CD4-positive, alpha-beta T cell treated with Interleukin-4 for 4 hours (primary cell): ENCODE data around the gene CEP131.

Source experiments
- DNase-seq: peaks from one replicate; pipeline ENCODE4 v3.0.0-alpha.2; 2020

Gene CEP131

GRCh38 chr17:81182596-81182995 lies 40.2 kb downstream of the CEP131 start:
- DNase-seq = no peak

- DNase-seq = no peak
These were observed 41.0 kb downstream of the CEP131 start for GRCh38 chr17:81181811-81182185.

DNA sequence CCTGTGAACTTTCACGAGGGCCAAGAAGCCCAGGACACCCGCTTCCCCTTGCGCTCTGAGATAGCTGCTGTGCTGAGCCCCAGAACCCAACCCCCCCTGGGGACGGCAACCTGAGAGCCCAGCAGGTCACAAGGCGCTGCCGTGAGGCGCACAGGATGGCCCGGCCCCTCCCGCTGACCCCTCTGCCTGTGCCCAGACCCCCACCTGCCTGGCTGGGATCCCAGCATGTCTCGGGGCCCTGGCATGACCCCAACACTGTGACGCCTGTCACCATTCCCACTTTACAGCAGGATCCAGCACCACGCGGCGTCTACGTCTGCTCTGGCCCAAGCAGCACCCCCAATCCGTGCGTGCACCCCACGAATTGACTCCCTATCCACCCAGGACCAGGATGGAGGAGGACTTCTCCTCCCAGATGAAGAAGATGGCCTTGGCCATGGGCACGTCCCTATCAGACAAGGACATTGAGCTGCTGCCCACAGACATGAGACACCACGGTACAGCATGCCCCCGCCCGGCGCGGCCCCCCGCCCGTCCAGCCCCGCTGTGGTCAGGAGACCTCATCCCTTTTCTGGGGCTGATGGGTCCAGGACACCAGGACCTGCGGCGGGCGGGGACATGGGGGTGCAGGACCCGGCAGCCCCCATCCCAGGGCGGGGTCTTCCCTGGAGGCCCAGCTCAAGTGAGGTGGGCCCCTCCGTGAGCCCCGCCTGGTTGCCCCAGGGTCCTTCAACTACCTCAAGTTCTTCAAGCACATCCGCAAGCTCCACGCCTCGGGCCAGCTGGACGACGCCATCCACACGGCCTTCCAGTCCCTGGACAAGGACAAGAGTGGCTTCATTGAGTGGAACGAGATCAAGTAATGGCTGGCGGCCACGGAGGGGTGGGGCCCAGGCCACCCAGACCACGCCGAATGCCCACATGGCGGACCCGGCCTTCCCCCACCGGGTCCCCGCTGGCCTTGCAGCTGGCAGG lies 41.6 kb downstream of the CEP131 start:
- no peak for DNase-seq

GRCh38 chr17:81179861-81180260 lies 42.9 kb downstream of the CEP131 start:
- no peak for DNase-seq

DNA sequence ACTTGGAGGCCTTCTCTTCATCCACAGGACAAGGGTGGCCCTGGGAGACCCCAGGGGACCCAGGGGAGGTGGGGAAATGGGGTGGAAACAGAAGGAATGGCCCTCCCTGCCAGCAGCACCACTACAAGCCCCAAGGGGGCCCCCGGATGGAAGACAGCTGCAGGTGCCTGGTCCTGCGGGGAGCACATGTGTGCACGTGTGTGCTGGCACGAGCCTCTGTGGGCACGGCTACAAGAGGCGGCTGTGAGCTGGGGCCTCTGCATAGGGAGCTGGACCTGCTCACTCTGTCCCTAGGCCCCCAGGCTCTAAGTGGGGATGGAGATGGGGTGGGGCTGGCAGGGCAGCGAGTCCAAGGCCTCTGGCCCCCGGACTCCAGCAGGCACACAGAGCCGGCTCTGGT lies 43.5 kb downstream of the CEP131 start:
- no peak for DNase-seq

DNA sequence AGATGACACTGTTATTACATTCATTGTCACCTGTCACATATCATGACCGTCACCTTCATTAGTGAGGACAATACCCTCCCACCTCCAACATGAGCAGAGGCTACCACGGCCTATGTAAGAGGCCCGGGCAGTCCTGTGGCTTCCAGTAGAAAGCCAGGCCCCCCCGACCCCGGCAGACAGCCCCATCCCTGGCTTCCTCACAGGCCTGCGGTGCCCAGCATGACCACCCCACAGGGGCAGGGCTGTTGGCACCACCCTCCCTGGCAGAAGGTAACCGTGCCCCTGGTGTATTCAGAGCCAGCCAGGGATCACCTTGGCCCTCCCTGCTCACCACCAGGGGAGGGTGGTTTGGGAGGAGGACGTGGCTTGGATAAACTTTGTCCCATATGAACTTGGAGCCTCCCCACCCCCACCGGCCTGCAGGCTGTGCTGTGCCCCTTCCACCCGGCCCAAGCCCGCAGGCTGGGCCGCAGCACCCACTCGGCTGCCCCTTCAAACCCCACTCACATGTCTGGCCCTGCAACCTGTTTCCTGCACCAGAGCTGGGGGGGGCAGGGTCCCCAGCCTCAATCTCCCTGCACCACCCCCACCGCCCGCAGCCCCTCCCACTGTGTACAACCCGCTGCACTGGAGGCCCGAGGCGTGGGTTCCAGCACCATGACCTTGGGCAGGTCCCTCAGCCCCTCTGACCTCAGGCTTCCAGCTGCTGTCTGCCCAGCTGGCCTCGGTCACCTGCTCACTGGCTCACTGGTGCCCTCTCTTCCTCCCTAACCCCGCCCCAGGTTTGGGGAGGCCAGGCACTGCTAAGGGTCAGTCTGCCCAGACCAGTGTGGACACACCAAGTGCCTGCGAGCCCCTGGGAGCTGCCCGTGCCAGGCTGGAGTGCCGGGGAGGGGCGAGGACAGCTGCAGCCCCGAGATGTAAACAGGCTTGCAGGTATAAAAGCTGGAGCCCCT lies 44.4 kb downstream of the CEP131 start:
- DNase-seq = no peak

GRCh38 chr17:81176666-81177065 lies 46.1 kb downstream of the CEP131 start:
- no peak for DNase-seq

DNA sequence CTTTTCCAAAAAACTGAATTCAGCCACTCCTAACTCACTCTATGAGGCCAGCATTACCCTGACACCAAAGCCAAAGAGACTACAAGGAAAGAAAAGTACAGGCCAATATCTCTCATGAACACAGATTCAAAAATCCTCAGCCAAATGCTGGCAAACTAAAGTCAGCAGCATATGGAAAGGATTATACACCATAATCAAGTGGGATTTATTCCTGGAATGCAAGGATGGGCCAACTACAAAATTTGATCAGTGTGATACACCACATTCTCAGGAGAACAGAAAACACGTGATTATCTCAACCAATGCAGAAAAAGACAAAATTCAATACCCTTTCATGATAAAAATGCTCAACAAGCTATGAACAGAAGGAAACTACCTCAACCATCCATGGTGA lies 49.0 kb downstream of the CEP131 start:
- DNase-seq = no peak

DNA sequence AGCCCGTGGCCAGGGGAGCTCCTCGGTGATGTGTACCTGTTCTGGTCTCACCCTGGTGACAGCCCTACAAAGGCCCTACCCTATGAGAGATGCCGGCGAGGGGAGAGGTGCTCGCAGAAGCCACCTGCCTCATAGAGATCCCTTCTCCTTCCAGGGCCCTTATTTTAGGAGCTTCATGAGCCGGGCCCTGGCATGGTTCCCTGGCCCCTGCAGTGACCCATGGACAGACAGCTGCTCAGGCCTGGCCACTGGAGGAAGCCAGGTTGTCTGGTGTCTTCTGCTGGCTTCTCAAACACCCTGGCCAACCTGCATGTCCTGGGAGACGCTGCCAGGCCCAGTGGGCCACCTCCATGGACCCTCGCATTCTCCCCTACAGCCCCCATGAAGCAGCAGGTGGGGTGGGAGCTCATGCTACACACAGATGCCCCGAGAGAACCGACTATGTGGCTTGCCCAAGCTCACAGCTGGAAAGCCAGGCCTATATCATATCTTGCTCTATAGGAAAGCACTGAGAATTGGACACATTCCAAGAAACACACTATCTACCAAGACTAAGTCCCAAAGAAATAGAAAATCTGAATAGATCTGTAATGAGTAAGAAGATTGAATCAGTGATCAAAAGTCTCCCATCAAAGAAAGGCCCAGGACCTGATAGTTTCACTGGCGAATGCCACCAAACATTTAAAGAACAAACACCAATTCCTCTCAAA lies 49.6 kb downstream of the CEP131 start:
- no peak for DNase-seq

GRCh38 chr17:81171941-81172340 lies 50.8 kb downstream of the CEP131 start:
- no peak for DNase-seq

DNA sequence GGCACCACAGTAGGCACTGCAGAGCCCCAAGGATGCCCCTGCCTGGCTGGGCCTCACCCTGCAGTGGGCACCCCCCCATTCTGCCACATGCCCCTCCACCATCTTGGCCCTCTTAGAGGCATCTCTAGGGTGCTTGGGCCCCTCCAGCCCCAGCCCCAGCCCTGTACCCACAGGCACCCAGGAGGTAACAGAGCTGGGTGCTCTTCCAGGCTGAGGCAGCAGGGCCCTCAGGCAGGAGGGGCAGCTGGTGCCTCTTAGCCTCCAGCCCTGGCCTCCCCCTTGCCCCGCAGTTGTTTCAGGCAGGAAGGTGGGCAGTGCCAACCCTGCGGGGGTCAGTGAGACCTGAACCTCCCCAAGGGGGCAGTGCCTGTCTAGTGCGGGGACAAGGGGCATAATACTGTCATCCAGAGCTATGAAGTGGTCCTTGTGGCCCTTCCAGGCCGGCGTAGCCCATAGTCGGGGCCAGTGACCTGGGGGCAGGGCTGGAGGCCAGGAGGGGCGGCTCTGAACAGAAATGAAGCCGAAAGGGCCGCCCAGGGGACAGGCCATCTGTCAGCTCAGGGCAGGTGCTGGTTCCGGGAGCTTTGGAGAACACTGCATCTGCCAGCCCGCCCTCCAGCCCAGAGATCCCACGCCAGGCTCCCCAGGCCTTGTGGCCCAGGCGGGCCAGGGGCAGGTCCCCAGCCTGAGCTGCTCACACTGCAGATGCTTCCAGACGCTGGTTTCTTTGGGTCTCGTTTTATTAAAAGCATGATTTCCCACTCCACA lies 51.9 kb downstream of the CEP131 start:
- no peak for DNase-seq

GRCh38 chr17:81169870-81170309 lies 52.9 kb downstream of the CEP131 start:
- DNase-seq = no peak

DNA sequence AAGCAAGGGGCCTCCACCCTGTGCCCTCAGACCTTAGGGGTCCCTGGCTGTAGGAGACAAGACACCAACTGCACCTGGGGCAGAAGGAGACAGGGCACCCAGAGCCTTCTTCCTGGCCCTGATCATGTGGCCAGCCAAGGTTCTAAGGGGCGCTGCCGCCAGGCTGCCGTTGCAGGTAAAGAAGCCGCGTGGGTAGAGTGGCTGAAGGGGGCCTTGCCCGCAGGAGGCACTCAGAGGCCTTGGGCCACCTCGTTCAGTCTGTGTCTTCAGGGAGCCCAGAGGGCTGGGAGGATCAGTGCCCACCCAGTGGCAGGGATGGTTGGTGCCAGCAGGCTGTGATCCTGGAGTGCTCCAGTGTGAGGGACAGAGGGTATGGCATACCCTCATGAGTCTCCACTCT lies 55.1 kb downstream of the CEP131 start:
- no peak for DNase-seq

- DNase-seq = no peak
These were observed 55.6 kb downstream of the CEP131 start for GRCh38 chr17:81167194-81167524.

GRCh38 chr17:81166033-81166492 lies 56.7 kb downstream of the CEP131 start, which contains the start of gene AATK:
TSS of gene AATK (minus strand) at chr17:81166221. CDS start at chr17:81165992, 229 bp downstream.
- no peak for DNase-seq

GRCh38 chr17:81165246-81166032 lies 57.3 kb downstream of the CEP131 start, which contains the start of gene PVALEF:
TSS of gene PVALEF (plus strand) at chr17:81165507. CDS start at chr17:81181227, 15,720 bp downstream.
- no peak for DNase-seq

- no peak for DNase-seq
These were observed 58.2 kb downstream of the CEP131 start for GRCh38 chr17:81164371-81165245.

DNA sequence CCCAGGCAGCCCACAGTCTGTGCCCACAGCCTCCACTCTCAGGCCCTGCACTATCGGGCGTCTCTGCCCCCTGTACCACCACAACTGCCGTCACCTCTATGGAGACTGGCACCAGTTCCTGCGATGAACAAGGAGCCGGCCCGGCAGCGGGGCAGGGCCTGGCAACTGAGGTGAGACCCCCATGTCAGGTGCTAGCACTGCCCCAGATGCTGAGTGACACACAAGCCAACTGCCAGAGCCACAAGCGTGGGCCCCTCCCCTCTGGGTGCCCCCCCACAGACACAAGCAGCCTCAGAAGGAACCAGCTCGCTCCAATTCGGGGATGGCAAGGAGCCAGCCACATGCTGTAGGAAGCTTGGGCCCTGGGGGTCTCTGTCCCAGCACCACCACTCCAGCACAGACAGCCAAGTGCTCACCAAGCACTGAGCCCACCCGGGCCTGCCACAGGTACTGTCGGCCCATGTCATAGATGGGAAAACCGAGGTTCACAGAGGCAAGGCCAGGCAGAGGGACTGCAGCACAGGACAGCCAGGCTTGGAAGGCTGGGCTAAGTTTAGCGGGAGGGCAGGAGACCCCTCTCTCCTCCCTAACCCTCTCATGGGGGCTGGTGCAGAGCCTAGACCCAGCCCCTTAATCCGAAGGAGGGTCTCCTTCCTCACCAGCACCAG lies 58.9 kb downstream of the CEP131 start:
- no peak for DNase-seq

GRCh38 chr17:81163051-81163695 lies 59.6 kb downstream of the CEP131 start:
- DNase-seq = no peak
